GM18873 (cell line): Measurements from ENCODE around the gene HOXD12.

Experiments used
- ATAC-seq: cut with Tn5 transposase; IDR thresholded peaks from one replicate; pipeline ENCODE4 v1.9.1; 2021; ENCODE audit warnings: mild to moderate bottlenecking, moderate library complexity, moderate number of reproducible peaks; ENCODE audit not compliant: unreplicated experiment, low FRiP score

The HOXD12 gene

GRCh38 chr2:176142281-176142680, 42.7 kb downstream of the HOXD12 start:
- ATAC-seq, result no peak

DNA sequence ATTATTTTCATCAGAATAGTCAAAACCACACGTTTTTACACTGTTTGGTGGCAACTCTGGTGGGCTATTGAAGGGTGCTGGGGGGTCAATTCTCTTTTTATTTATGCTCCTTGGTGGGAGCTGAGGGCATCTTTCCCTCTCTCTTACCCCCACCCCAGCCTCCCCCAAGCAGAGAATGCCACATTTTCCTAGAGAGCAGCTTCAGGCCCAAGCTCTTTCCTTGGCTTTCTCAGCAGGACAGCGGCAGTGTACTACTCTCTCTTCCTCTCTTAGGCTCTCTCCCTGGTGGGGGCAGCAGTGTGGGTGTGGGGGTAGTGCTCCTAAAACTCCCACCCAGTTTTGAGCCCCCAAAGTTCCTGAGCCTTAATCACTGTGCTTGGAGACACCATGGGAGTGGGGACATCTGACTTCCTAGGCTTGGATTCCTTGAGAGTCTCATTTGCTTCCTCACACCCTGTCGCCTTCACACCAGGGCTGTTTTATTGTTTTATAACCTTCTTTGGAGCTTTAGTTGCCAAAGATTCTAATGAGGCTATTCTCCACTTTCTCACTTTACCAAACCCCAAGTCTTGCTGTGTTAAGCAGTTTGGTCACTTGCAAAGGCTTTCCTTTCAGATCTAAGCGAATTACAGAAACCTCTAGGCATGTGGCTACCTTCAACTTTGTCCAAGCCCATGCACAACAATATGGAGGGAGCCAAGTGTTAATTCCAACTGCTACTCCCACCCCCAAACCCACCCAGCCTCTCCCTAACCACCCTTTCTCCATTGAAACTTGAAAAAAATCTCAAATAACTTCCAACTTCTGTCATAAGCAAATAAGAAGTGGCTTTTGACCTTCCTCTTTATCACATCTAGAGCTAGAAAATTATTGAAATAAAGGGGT, 45.7 kb downstream of the HOXD12 start:
- no peak for ATAC-seq

- ATAC-seq, result no peak
These were observed 46.5 kb downstream of the HOXD12 start for GRCh38 chr2:176146101-176146500.

DNA sequence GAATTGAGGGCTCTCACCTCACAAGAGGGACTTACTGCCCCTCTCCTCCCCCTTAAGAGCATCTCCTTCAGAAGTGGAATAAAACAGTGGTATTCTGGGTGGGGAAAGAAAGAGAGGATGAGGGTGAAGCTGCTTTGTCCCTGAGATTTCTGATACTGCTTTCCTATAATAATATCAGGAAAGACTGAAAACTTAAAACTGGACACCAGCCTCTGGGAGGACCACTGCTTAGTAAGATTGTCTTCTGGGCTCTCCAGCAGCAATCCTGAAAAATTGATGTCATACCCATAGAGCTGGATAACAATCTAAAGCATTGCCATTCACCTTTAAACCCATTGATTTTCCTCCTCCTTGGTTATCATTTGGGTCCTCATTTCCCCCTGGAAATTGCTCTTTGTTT, 47.0 kb downstream of the HOXD12 start:
- no peak for ATAC-seq

DNA sequence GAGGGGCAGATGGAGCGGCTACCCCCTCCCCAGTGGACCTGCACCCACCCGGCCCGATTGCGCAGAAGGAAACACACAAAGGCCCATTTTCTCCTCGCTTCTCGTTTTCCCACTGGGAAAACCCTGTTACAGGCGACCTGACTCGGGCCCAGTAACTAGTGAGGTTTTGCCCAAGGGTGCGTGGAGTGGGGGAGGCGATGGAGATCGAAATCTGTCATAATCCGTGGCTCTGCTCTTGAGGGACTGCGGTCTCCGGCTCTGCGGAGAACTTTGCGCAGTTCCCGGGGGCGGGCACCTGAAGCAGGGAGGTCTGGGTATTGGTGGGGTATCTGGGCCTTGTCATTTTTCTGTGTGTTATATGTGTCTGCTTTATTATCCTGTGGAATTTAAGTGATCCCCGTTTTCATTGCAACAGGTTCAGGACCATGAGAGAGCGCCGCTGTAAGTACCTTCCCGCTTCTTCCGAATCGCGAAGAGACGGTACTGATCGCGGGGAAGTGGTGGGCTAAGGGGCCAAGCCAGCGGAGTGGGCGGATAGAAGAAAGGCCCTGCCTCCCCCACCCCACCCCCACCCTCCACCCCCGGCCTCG, 47.7 kb downstream of the HOXD12 start:
- no peak for ATAC-seq

DNA sequence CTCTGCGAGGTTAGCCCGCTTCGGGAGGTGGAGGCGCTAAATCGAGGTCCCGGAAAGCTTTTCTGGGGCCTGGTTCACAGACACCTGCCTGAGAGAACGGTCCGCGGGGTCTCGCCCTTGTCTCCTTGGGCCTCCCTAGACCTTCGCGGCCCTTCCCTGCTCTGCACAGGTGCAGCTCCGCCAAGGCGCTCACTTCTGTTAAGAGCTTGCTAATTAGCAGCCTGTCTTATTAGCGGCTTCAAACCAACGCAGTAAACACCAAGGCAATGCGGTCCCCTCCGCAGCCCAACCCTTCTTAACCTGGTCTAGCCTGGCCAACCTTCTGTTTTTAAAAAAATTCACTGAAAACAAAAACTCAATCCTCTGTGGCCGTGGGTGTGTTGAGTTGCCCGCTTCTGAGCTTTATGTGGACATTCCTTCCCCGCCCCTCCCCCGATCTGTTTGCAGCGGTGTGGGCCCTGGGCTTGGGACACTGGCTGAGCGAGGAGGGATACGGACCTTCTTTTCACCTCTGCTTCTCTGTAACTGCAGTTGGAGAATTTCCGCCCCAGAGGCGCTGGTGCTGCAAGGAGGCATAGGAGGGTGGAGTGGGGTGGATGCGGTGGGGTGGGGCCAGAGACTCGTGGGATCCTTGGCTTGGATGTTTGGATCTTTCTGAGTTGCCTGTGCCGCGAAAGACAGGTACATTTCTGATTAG, 48.4 kb downstream of the HOXD12 start:
- ATAC-seq, result no peak

DNA sequence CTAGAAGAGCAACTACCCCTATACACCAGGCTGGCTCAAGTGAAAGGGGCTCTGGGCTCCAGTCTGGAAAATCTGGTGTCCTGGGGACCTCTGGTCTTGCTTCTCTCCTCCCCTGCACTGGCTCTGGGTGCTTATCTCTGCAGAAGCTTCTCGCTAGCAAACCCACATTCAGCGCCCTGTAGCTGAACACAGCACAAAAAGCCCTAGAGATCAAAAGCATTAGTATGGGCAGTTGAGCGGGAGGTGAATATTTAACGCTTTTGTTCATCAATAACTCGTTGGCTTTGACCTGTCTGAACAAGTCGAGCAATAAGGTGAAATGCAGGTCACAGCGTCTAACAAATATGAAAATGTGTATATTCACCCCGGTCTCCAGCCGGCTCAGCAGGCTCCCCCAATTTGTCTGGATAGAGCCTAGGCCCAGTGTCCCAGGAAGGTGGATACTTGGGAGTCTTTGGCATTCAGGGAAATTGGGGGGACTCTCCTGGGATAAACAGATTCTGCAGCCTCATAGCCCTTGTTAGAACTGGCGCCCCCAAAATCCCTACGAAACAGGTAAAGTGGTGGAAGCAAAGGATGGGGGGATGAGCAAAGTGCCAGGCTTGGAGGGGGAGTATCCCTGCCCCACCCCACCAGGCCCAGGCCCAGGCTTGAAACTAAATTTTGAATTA, 49.3 kb downstream of the HOXD12 start:
- no peak for ATAC-seq

- no peak for ATAC-seq
These were observed 49.9 kb downstream of the HOXD12 start for GRCh38 chr2:176149481-176149938.

DNA sequence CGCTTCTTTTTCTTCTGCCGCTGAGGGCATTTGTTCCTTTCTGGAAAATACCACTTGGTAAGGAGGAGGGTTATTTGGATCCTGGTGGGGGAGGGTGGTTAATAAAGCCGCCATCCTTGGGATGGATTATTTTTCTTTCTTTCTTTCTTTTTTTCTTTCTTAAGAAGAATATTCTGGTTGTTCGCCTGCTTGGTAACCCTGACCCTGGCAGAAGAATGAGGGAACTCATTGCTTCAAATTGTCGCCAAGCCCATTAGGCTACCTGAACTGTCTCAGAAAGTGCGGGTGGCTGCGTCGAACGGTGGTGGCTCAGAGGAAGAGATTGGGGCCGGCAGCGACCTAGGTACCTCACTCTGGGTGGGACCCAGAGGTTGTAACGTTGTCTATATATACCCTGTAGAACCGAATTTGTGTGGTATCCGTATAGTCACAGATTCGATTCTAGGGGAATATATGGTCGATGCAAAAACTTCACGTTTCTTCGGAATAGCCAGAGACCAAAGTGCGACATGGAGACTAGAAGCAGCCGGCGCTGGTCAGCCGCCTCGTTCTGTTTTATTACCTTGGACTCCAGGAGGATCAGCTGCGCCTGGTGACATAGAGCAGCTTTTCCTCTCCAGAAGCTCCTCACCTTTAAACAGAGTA, 50.5 kb downstream of the HOXD12 start:
- ATAC-seq, result no peak

- no peak for ATAC-seq
These were observed 51.2 kb downstream of the HOXD12 start for GRCh38 chr2:176150584-176151441.

DNA sequence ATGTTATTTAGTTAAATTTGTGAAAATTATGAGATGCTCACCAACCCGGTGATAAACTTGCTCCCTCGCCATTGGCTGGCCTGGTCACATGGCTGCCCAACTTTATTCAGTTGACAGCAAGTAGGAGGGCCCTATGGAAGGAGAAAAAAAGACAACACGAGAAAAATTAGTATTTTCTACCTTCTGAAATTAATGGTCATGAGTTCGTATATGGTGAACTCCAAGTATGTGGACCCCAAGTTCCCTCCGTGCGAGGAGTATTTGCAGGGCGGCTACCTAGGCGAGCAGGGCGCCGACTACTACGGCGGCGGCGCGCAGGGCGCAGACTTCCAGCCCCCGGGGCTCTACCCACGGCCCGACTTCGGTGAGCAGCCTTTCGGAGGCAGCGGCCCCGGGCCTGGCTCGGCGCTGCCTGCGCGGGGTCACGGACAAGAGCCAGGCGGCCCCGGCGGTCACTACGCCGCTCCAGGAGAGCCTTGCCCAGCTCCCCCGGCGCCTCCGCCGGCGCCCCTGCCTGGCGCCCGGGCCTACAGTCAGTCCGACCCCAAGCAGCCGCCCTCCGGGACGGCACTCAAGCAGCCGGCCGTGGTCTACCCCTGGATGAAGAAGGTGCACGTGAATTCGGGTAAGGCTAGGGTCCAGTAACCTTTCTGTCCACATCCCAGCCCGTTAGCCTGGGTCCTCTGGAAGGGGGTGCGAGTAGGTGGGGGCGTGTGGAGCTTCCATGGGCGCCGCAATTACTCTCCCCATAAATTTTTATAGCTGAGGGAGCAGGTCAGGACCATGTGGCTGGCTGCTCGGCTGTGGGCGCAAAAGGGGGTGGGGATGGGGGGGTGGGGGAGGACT, 52.1 kb downstream of the HOXD12 start, which contains the start of gene HOXD4:
HOXD4 (plus strand) TSS at position 109 of the 846 bp plus-strand sequence; CDS start at position 193, 84 bp downstream.
- ATAC-seq, result no peak
